Mesothelial cell of epicardium (in vitro differentiated cells): Measurements from ENCODE around the gene CAMK4. TPM values are rescaled to one million over a fixed set of nuclear protein-coding genes. Genes with fewer than 3 reads are reported as not detected.

Source experiments
- DNase-seq, 2 experiments: peaks; one replicate each; pipeline ENCODE4 v3.0.0; 2021; ENCODE audit warnings: low spot score in 2 of 2; ENCODE audit not compliant: unreplicated experiment in 2 of 2
- H3K27ac Mint-ChIP-seq: 2 replicates; pipeline ENCODE4 v1.8.0; 2021; ENCODE audit warnings: mixed read lengths
- H3K27me3 Mint-ChIP-seq: 2 replicates; pipeline ENCODE4 v1.8.0; 2021; ENCODE audit warnings: low read depth, mixed read lengths
- H3K36me3 Mint-ChIP-seq: 2 replicates; pipeline ENCODE4 v1.8.0; 2021; ENCODE audit warnings: mixed read lengths
- H3K4me1 Mint-ChIP-seq: 2 replicates; pipeline ENCODE4 v1.8.0; 2021; ENCODE audit warnings: mixed read lengths
- H3K4me3 Mint-ChIP-seq: 2 replicates; pipeline ENCODE4 v1.8.0; 2021; ENCODE audit warnings: mild to moderate bottlenecking, moderate library complexity, mixed read lengths
- H3K9me3 Mint-ChIP-seq: 2 replicates; pipeline ENCODE4 v1.8.0; 2021; ENCODE audit warnings: mixed read lengths
- CTCF ChIP-seq: fragments of 200-600 bp; sonication (generic); IDR thresholded peaks from one replicate; pipeline ENCODE4 v1.5.0; 2021; ENCODE audit warnings: antibody characterized with exemption; ENCODE audit not compliant: unreplicated experiment
- total RNA-seq: library from RNA; stranded (reverse); gene quantifications from 3 replicates; pipeline ENCODE4 v1.2.1, GENCODE V29; 2021

CAMK4 gene
- 11.4 to 13.3 TPM (median 11.7 TPM) in 3 replicates for total RNA-seq

- H3K4me3 Mint-ChIP-seq, result peak within 1 kb of the TSS; percentile 78
- peaks cover 18% of the 10 kb centered on the region for H3K4me1 Mint-ChIP-seq
- H3K9me3 Mint-ChIP-seq, result no peaks in the 10 kb centered on the region
- peak; percentile 70 to 78 for DNase-seq
- H3K27ac Mint-ChIP-seq, result peak within 1 kb of the TSS; percentile 41
- H3K27me3 Mint-ChIP-seq, result peaks cover 32% of the 10 kb centered on the region
- H3K36me3 Mint-ChIP-seq, result peaks cover under 1% of the 10 kb centered on the region
- no peak for TF ChIP-seq CTCF
These were observed at the start of gene CAMK4 for GRCh38 chr5:111223787-111224560. CAMK4 (plus strand) TSS chr5:111224384; CDS start chr5:111224484, 100 bp downstream.

GRCh38 chr5:111183064-111183463, 41.1 kb upstream of the CAMK4 start:
- Mint-ChIP-seq H3K36me3 (no peaks in the 10 kb centered on the region), H3K27me3 (peaks cover 5% of the 10 kb centered on the region), H3K4me3 (no peak overlapping the region), H3K9me3 (peaks cover 6% of the 10 kb centered on the region), H3K4me1 (no peaks in the 10 kb centered on the region), H3K27ac (no peak overlapping the region)
- DNase-seq, result no peak
- no peak for TF ChIP-seq CTCF

- Mint-ChIP-seq H3K4me3 (no peak overlapping the region), H3K27ac (no peak overlapping the region), H3K9me3 (no peaks in the 10 kb centered on the region), H3K36me3 (no peaks in the 10 kb centered on the region), H3K27me3 (peaks cover 14% of the 10 kb centered on the region), H3K4me1 (no peaks in the 10 kb centered on the region)
- no peak for DNase-seq
- TF ChIP-seq CTCF, result no peak
These were observed 37.1 kb upstream of the CAMK4 start for GRCh38 chr5:111187079-111187478.

GRCh38 chr5:111194053-111194452, 30.1 kb upstream of the CAMK4 start:
- Mint-ChIP-seq H3K36me3 (no peaks in the 10 kb centered on the region), H3K9me3 (no peaks in the 10 kb centered on the region), H3K27me3 (peaks cover 19% of the 10 kb centered on the region), H3K27ac (no peak overlapping the region), H3K4me3 (no peak overlapping the region), H3K4me1 (peaks cover 14% of the 10 kb centered on the region)
- no peak for TF ChIP-seq CTCF
- no peak for DNase-seq

GRCh38 chr5:111194925-111195324, 29.3 kb upstream of the CAMK4 start:
- Mint-ChIP-seq H3K9me3 (no peaks in the 10 kb centered on the region), H3K27me3 (peaks cover 12% of the 10 kb centered on the region), H3K36me3 (no peaks in the 10 kb centered on the region), H3K27ac (no peak overlapping the region), H3K4me3 (no peak overlapping the region), H3K4me1 (peaks cover 14% of the 10 kb centered on the region)
- DNase-seq, result no peak
- no peak for TF ChIP-seq CTCF
